ENCODE data around the gene RANBP9. TPM values are rescaled to one million over a fixed set of nuclear protein-coding genes. Genes with fewer than 3 reads are reported as not detected.

The RANBP9 gene
- total and polyA plus RNA-seq, 2 experiments from 2014 or later, result 32.3 to 42.4 TPM

GRCh38 chr6:13682346-13682745, 29.3 kb downstream of the RANBP9 start:
- Histone ChIP-seq H3K4me1 (ENCODE audit: low read depth) (peaks cover 7% of the 10 kb centered on the region), H3K27me3 (no peaks in the 10 kb centered on the region), H3K36me3 (no peaks in the 10 kb centered on the region), H3K9me3 (ENCODE audit: low read depth) (no peaks in the 10 kb centered on the region), H3K27ac (no peak overlapping the region), H3K4me3 (no peak overlapping the region)
- no peak for DNase-seq (ENCODE audit: low read depth in 1 of 2, low spot score in 1 of 2)
- no peak for TF ChIP-seq CTCF (IDR thresholded peaks at IDR 0.05; ENCODE audit: low read depth, low read length)

GRCh38 chr6:13681305-13682061, 30.2 kb downstream of the RANBP9 start:
- no peak overlapping the region for H3K4me3 ChIP-seq
- no peak overlapping the region for H3K27ac ChIP-seq
- no peaks in the 10 kb centered on the region for H3K27me3 ChIP-seq
- no peak for DNase-seq (ENCODE audit: low read depth in 1 of 2, low spot score in 1 of 2)
- TF ChIP-seq CTCF (IDR thresholded peaks at IDR 0.05; ENCODE audit: low read depth, low read length), result no peak
- no peaks in the 10 kb centered on the region for H3K36me3 ChIP-seq
- no peaks in the 10 kb centered on the region for H3K9me3 ChIP-seq (ENCODE audit: low read depth)
- peaks cover 7% of the 10 kb centered on the region for H3K4me1 ChIP-seq (ENCODE audit: low read depth)

GRCh38 chr6:13680448-13680968, 31.1 kb downstream of the RANBP9 start:
- H3K9me3 ChIP-seq (ENCODE audit: low read depth), result no peaks in the 10 kb centered on the region
- no peaks in the 10 kb centered on the region for H3K36me3 ChIP-seq
- no peak for DNase-seq (ENCODE audit: low read depth in 1 of 2, low spot score in 1 of 2)
- H3K27me3 ChIP-seq, result no peaks in the 10 kb centered on the region
- H3K27ac ChIP-seq, result no peak overlapping the region
- no peak for TF ChIP-seq CTCF (IDR thresholded peaks at IDR 0.05; ENCODE audit: low read depth, low read length)
- peaks cover 7% of the 10 kb centered on the region for H3K4me1 ChIP-seq (ENCODE audit: low read depth)
- no peak overlapping the region for H3K4me3 ChIP-seq

GRCh38 chr6:13679996-13680395, 31.6 kb downstream of the RANBP9 start:
- Histone ChIP-seq H3K9me3 (ENCODE audit: low read depth) (no peaks in the 10 kb centered on the region), H3K27ac (no peak overlapping the region), H3K27me3 (no peaks in the 10 kb centered on the region), H3K4me1 (ENCODE audit: low read depth) (peaks cover 7% of the 10 kb centered on the region), H3K36me3 (no peaks in the 10 kb centered on the region), H3K4me3 (no peak overlapping the region)
- DNase-seq (ENCODE audit: low read depth in 1 of 2, low spot score in 1 of 2), result no peak
- TF ChIP-seq CTCF (IDR thresholded peaks at IDR 0.05; ENCODE audit: low read depth, low read length), result no peak

GRCh38 chr6:13678255-13678983, 33.2 kb downstream of the RANBP9 start:
- no peaks in the 10 kb centered on the region for H3K36me3 ChIP-seq
- no peak for DNase-seq (ENCODE audit: low read depth in 1 of 2, low spot score in 1 of 2)
- H3K9me3 ChIP-seq (ENCODE audit: low read depth), result no peaks in the 10 kb centered on the region
- peaks cover 5% of the 10 kb centered on the region for H3K4me1 ChIP-seq (ENCODE audit: low read depth)
- H3K27me3 ChIP-seq, result no peaks in the 10 kb centered on the region
- H3K4me3 ChIP-seq, result no peak overlapping the region
- H3K27ac ChIP-seq, result peak overlapping the region; percentile 24
- no peak for TF ChIP-seq CTCF (IDR thresholded peaks at IDR 0.05; ENCODE audit: low read depth, low read length)
